IMR-90 (cell line): ENCODE measurements around the gene PTPRS.

Experiments
- BHLHE40 ChIP-seq: fragments of 150-350 bp; IDR thresholded peaks from 2 replicates; pipeline ENCODE4 v1.6.1; 2016; ENCODE audit warnings: mild to moderate bottlenecking, low read depth, low read length
- CEBPB ChIP-seq: IDR thresholded peaks from 2 replicates; pipeline ENCODE4 v1.6.1; 2012; ENCODE audit warnings: low read depth, low read length, improper control_type of control experiment
- CHD1 ChIP-seq: IDR thresholded peaks from 2 replicates; pipeline ENCODE4 v1.6.1; 2012; ENCODE audit warnings: low read depth, low read length, improper control_type of control experiment
- CTCF ChIP-seq: conservative IDR thresholded peaks from 2 replicates; pipeline ENCODE4 v1.5.1; 2012; ENCODE audit warnings: mild to moderate bottlenecking, low read depth, low read length, improper control_type of control experiment
- ELK1 ChIP-seq: fragments of 150-350 bp; IDR thresholded peaks from 2 replicates; pipeline ENCODE4 v1.6.1; 2016; ENCODE audit warnings: low read depth, mild to moderate bottlenecking, low read length, moderate library complexity, borderline replicate concordance
- FOS ChIP-seq: fragments of 150-350 bp; IDR thresholded peaks from 2 replicates; pipeline ENCODE4 v1.6.1; 2016; ENCODE audit warnings: low read depth, low read length
- MAFK ChIP-seq: IDR thresholded peaks from 2 replicates; pipeline ENCODE4 v1.6.1; 2012; ENCODE audit warnings: low read depth, low read length, improper control_type of control experiment
- MXI1 ChIP-seq: IDR thresholded peaks from 2 replicates; pipeline ENCODE4 v1.6.1; 2012; ENCODE audit warnings: low read depth, mild to moderate bottlenecking, low read length, moderate library complexity, borderline replicate concordance
- POLR2A ChIP-seq: IDR thresholded peaks from 2 replicates; pipeline ENCODE4 v1.6.1; 2012; ENCODE audit warnings: mild to moderate bottlenecking, low read depth, low read length
- RCOR1 ChIP-seq: IDR thresholded peaks from 2 replicates; pipeline ENCODE4 v1.6.1; 2012; ENCODE audit warnings: mild to moderate bottlenecking, low read length, improper control_type of control experiment; ENCODE audit not compliant: insufficient replicate concordance
- RFX5 ChIP-seq: IDR thresholded peaks from 2 replicates; pipeline ENCODE4 v1.8.0; 2012; ENCODE audit warnings: low read depth, mild to moderate bottlenecking, low read length, moderate library complexity
- SMC3 ChIP-seq: fragments of 150-350 bp; IDR thresholded peaks from 2 replicates; pipeline ENCODE4 v1.6.1; 2016; ENCODE audit warnings: low read depth, mild to moderate bottlenecking, antibody characterized with exemption, low read length, moderate library complexity

GRCh38 chr19:5330307-5330720, 10.3 kb downstream of the PTPRS start:
- no peak for TF ChIP-seq CTCF
- no peak for TF ChIP-seq POLR2A
- TF ChIP-seq MXI1 = no peak
- no peak for TF ChIP-seq ELK1
- no peak for TF ChIP-seq BHLHE40
- no peak for TF ChIP-seq RFX5
- TF ChIP-seq MAFK = no peak
- TF ChIP-seq RCOR1 = no peak
- no peak for TF ChIP-seq SMC3
- TF ChIP-seq CEBPB = no peak
- no peak for TF ChIP-seq CHD1
- no peak for TF ChIP-seq FOS
